Chondrocyte (in vitro differentiated cells): ENCODE results near the gene TINAG. TPM values are rescaled to one million over a fixed set of nuclear protein-coding genes. Genes with fewer than 3 reads are reported as not detected.

ENCODE experiments used
- DNase-seq: peaks from one replicate; pipeline ENCODE4 v3.0.0; 2021; ENCODE audit warnings: mixed read lengths, low spot score
- H3K27ac Mint-ChIP-seq: one replicate; pipeline ENCODE4 v1.8.0; 2021; ENCODE audit warnings: mild to moderate bottlenecking, moderate library complexity, mixed read lengths; ENCODE audit not compliant: unreplicated experiment
- H3K27me3 Mint-ChIP-seq: 2 replicates; pipeline ENCODE4 v1.8.0; 2021; ENCODE audit warnings: low read depth, mixed read lengths
- H3K36me3 Mint-ChIP-seq: 2 replicates; pipeline ENCODE4 v1.8.0; 2021; ENCODE audit warnings: low read depth, mixed read lengths
- H3K4me1 Mint-ChIP-seq: 2 replicates; pipeline ENCODE4 v1.8.0; 2021; ENCODE audit warnings: low read depth, mild to moderate bottlenecking, mixed read lengths
- H3K4me3 Mint-ChIP-seq: one replicate; pipeline ENCODE4 v1.8.0; 2021; ENCODE audit warnings: mild to moderate bottlenecking, moderate library complexity, mixed read lengths; ENCODE audit not compliant: unreplicated experiment
- H3K9me3 Mint-ChIP-seq: 2 replicates; pipeline ENCODE4 v1.8.0; 2021; ENCODE audit warnings: low read depth, mixed read lengths
- total RNA-seq: library from RNA; stranded (reverse); gene quantifications from 3 replicates; pipeline ENCODE4 v1.2.1, GENCODE V29; 2021
- TF ChIP-seq, protein P1 (sequence below): fragments of 200-600 bp; sonication (generic); IDR thresholded peaks from 2 replicates; pipeline ENCODE4 v1.5.0; 2021; ENCODE audit warnings: antibody characterized with exemption, mild to moderate bottlenecking, moderate library complexity

Gene TINAG
- total RNA-seq, 1 donor from 2014 or later, result not detected

- Mint-ChIP-seq H3K4me3 (no peak overlapping the region), H3K4me1 (peaks cover 33% of the 10 kb centered on the region), H3K9me3 (peaks cover 6% of the 10 kb centered on the region), H3K27me3 (no peaks in the 10 kb centered on the region), H3K27ac (no peak overlapping the region), H3K36me3 (no peaks in the 10 kb centered on the region)
- no peak for DNase-seq
- TF ChIP-seq, protein P1, sequence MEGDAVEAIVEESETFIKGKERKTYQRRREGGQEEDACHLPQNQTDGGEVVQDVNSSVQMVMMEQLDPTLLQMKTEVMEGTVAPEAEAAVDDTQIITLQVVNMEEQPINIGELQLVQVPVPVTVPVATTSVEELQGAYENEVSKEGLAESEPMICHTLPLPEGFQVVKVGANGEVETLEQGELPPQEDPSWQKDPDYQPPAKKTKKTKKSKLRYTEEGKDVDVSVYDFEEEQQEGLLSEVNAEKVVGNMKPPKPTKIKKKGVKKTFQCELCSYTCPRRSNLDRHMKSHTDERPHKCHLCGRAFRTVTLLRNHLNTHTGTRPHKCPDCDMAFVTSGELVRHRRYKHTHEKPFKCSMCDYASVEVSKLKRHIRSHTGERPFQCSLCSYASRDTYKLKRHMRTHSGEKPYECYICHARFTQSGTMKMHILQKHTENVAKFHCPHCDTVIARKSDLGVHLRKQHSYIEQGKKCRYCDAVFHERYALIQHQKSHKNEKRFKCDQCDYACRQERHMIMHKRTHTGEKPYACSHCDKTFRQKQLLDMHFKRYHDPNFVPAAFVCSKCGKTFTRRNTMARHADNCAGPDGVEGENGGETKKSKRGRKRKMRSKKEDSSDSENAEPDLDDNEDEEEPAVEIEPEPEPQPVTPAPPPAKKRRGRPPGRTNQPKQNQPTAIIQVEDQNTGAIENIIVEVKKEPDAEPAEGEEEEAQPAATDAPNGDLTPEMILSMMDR, result no peak
Observed at GRCh38 chr6:54284161-54284860, 23.9 kb upstream of the TINAG start.

DNA sequence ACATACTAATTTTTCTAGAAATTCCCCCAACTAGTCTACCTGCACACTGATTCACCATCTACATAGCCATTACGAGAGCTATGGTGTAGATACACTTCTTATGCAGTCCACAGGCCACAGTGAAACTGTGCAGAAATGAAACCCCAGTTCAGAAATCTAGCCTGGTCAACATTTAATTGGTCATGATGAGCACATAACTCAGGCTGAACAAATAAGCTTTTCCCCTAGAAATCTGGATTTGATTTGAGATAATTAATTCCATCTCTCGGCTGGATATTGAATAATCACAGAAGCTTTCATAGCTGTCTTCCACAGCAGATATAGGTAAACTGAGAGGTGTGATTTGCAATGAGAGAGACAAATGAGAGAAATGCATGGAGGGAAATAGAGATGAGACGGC, 22.6 kb upstream of the TINAG start:
- Mint-ChIP-seq H3K36me3 (no peaks in the 10 kb centered on the region), H3K4me3 (no peak overlapping the region), H3K4me1 (peaks cover 43% of the 10 kb centered on the region), H3K27me3 (no peaks in the 10 kb centered on the region), H3K9me3 (peaks cover 6% of the 10 kb centered on the region), H3K27ac (no peak overlapping the region)
- no peak for DNase-seq
- TF ChIP-seq, protein P1, result no peak

- Mint-ChIP-seq H3K27me3 (no peaks in the 10 kb centered on the region), H3K9me3 (peaks cover 6% of the 10 kb centered on the region), H3K4me1 (peaks cover 49% of the 10 kb centered on the region), H3K36me3 (no peaks in the 10 kb centered on the region), H3K4me3 (no peak overlapping the region), H3K27ac (no peak overlapping the region)
- TF ChIP-seq, protein P1, result no peak
- DNase-seq, result no peak
Observed at GRCh38 chr6:54286141-54286540, 22.1 kb upstream of the TINAG start.

- Mint-ChIP-seq H3K9me3 (peaks cover 2% of the 10 kb centered on the region), H3K4me1 (peaks cover 44% of the 10 kb centered on the region), H3K36me3 (no peaks in the 10 kb centered on the region), H3K27ac (no peak overlapping the region), H3K27me3 (no peaks in the 10 kb centered on the region), H3K4me3 (no peak overlapping the region)
- no peak for DNase-seq
- TF ChIP-seq, protein P1, result no peak
Observed at GRCh38 chr6:54288474-54288873, 19.8 kb upstream of the TINAG start.

DNA sequence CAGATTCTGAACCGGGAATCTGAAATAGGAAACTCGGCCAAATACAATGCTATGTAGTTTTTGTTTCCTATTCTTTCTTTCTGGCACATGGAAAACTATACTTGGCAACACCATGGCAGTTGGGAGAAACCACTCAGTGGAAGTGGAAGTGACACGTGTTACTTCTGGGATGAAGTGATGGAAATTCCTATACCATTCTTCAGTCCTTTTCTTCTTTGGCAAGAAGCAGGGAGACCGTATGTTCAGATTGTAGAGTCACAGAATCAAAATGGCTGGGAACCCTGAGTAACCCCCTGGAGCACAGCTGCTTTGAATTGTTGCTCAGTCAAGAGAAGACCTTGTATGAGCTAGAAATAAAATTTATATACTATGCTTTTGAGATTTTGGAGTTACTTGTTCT, 18.8 kb upstream of the TINAG start:
- no peak overlapping the region for H3K27ac Mint-ChIP-seq

More for the DNA sequence above, 18.8 kb upstream of the TINAG start:
- Mint-ChIP-seq H3K4me1 (peaks cover 42% of the 10 kb centered on the region), H3K4me3 (no peak overlapping the region), H3K27me3 (no peaks in the 10 kb centered on the region), H3K36me3 (no peaks in the 10 kb centered on the region), H3K9me3 (peaks cover 2% of the 10 kb centered on the region)
- DNase-seq, result no peak
- TF ChIP-seq, protein P1, result no peak
